ENCODE data around the gene PPIF. TPM values are rescaled to one million over a fixed set of nuclear protein-coding genes. Genes with fewer than 3 reads are reported as not detected.
A peak's percentile ranks its signal among the peaks of the same experiment; 100 is the strongest.

Gene PPIF
- total and polyA plus RNA-seq, 2 donors (not counting 3 experiments of a cell fraction or from before 2014, with no cell fraction given), result 50.7 to 51.2 TPM

GRCh38 chr10:79402625-79402946 is 55.3 kb downstream of the PPIF start:
- peaks cover 26% of the 10 kb centered on the region for H3K4me1 ChIP-seq (ENCODE audit: control insufficient read depth, extremely low read depth, insufficient read depth, low read length)
- no TSS peak for BruUV-seq (replicated peaks)
- POLR2A ChIA-PET, result no interaction called here
- H3K9me3 ChIP-seq (replicated peaks; ENCODE audit: control insufficient read depth, insufficient read depth, low read length), result no peaks in the 10 kb centered on the region
- DNase-seq (ENCODE audit: low read depth, low spot score), result no peak
- TF ChIP-seq, protein P1, sequence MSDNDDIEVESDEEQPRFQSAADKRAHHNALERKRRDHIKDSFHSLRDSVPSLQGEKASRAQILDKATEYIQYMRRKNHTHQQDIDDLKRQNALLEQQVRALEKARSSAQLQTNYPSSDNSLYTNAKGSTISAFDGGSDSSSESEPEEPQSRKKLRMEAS (IDR thresholded peaks at IDR 0.05; ENCODE audit: insufficient read depth, insufficient read length), result no peak
- TF ChIP-seq POLR2A (IDR thresholded peaks at IDR 0.05; ENCODE audit: low read depth, low read length) (no peak), FOS (IDR thresholded peaks at IDR 0.05; ENCODE audit: borderline replicate concordance, insufficient read depth, low read length) (no peak), JUN (IDR thresholded peaks at IDR 0.05; ENCODE audit: borderline replicate concordance, insufficient read depth, insufficient read length, low read depth) (no peak), MYC (IDR thresholded peaks at IDR 0.05; ENCODE audit: low read depth, low read length) (no peak)
- no peak overlapping the region for H3K4me2 ChIP-seq (ENCODE audit: insufficient read depth, low read length)
- dilution Hi-C loops (cut with MboI; ENCODE audit: extremely low pct_ligation_motif_present, low sequenced_read_pairs) (no loop called here), intact Hi-C loops (cut with micrococcal nuclease) (loop anchor here (5.0 kb wide), 1 partner anchor 55 kb away; the partner anchor contains the start of gene PPIF)
- no peaks in the 10 kb centered on the region for H3K27me3 ChIP-seq (ENCODE audit: control insufficient read depth in 2 of 2, insufficient read depth in 2 of 2, low read length in 2 of 2)
- H2AFZ ChIP-seq (ENCODE audit: low read depth, low read length), result no peak overlapping the region
- no peak overlapping the region for H3K4me3 ChIP-seq (replicated peaks in 1 of 3; ENCODE audit: insufficient read depth in 1 of 3, low read depth in 1 of 3, low read length in 3 of 3)
- no peak for FAIRE-seq
- CTCF ChIA-PET, result interaction anchor here (1.5 kb wide), 1 partner anchor 28 kb away, joined by 9 read pairs; no protein-coding TSS in a partner anchor
- H3K9ac ChIP-seq (replicated peaks; ENCODE audit: extremely low read depth, insufficient read depth, low read length), result no peak overlapping the region
- no peaks in the 10 kb centered on the region for H3K36me3 ChIP-seq (ENCODE audit: control insufficient read depth in 2 of 2, extremely low read depth in 1 of 2, insufficient read depth in 2 of 2, low read length in 2 of 2)
- H3K79me2 ChIP-seq (ENCODE audit: control insufficient read depth, insufficient read depth, low read length), result no peaks in the 10 kb centered on the region
- no peaks in the 10 kb centered on the region for H3K9me1 ChIP-seq (replicated peaks; ENCODE audit: control insufficient read depth, extremely low read depth, insufficient read depth, low read length)
- no peak overlapping the region for H3K27ac ChIP-seq (ENCODE audit: insufficient read depth, low read depth, low read length)
- no peaks in the 10 kb centered on the region for H4K20me1 ChIP-seq (replicated peaks; ENCODE audit: control insufficient read depth, extremely low read depth, insufficient read depth, low read length)

DNA sequence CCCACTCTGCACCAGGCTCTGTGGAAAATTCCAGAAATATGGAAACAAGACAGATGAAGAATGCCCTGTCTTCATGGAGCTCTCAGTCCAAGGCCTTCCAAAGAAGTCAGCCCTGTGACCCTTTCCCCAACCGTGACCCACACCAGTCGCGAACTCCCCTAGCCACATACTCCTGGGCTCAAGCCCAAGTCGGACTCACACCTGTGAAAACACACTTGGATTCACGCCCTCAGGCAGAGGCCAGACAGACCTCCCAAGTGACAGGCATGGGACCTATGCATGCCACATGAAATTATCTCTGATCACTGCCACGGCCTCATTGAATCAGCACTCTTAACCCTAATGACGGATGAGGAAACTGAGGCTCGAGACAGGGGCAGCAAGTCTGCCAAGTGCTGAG is 55.7 kb downstream of the PPIF start:
- no peak for TF ChIP-seq POLR2A (IDR thresholded peaks at IDR 0.05; ENCODE audit: low read depth, low read length)
- Histone ChIP-seq H4K20me1 (replicated peaks; ENCODE audit: control insufficient read depth, extremely low read depth, insufficient read depth, low read length) (no peaks in the 10 kb centered on the region), H3K27ac (ENCODE audit: insufficient read depth, low read depth, low read length) (no peak overlapping the region), H3K4me1 (ENCODE audit: control insufficient read depth, extremely low read depth, insufficient read depth, low read length) (peaks cover 26% of the 10 kb centered on the region), H3K36me3 (ENCODE audit: control insufficient read depth in 2 of 2, extremely low read depth in 1 of 2, insufficient read depth in 2 of 2, low read length in 2 of 2) (no peaks in the 10 kb centered on the region), H2AFZ (ENCODE audit: low read depth, low read length) (peak overlapping the region; percentile 63), H3K4me3 (replicated peaks in 1 of 3; ENCODE audit: insufficient read depth in 1 of 3, low read depth in 1 of 3, low read length in 3 of 3) (no peak overlapping the region), H3K9me1 (replicated peaks; ENCODE audit: control insufficient read depth, extremely low read depth, insufficient read depth, low read length) (no peaks in the 10 kb centered on the region), H3K4me2 (ENCODE audit: insufficient read depth, low read length) (no peak overlapping the region), H3K27me3 (ENCODE audit: control insufficient read depth in 2 of 2, insufficient read depth in 2 of 2, low read length in 2 of 2) (no peaks in the 10 kb centered on the region), H3K9me3 (replicated peaks; ENCODE audit: control insufficient read depth, insufficient read depth, low read length) (no peaks in the 10 kb centered on the region), H3K79me2 (ENCODE audit: control insufficient read depth, insufficient read depth, low read length) (no peaks in the 10 kb centered on the region), H3K9ac (replicated peaks; ENCODE audit: extremely low read depth, insufficient read depth, low read length) (no peak overlapping the region)
- BruUV-seq (replicated peaks), result no TSS peak
- dilution Hi-C loops (cut with MboI; ENCODE audit: extremely low pct_ligation_motif_present, low sequenced_read_pairs) (no loop called here), intact Hi-C loops (cut with micrococcal nuclease) (loop anchor here (1.0 to 5.0 kb wide), 2 partner anchors 41 to 56 kb away; partner anchors contain the start of gene PPIF)
- POLR2A ChIA-PET, result no interaction called here
- FAIRE-seq (no peak), DNase-seq (ENCODE audit: low read depth, low spot score) (no peak)
- CTCF ChIA-PET, result interaction anchor here (1.5 kb wide), 1 partner anchor 28 kb away, joined by 9 read pairs; no protein-coding TSS in a partner anchor
